Right forelimb (tissue), 1 donor: ENCODE data around the gene TRPC4.
"Not testable (repeated sequence)": the region's sequence is repeated elsewhere in the genome, so short reads cannot be mapped to it uniquely, and the experiment has no call there.

Experiments
- DNase-seq: peaks from one replicate; pipeline ENCODE4 v3.0.0-alpha.2; 2018

Gene TRPC4

DNA sequence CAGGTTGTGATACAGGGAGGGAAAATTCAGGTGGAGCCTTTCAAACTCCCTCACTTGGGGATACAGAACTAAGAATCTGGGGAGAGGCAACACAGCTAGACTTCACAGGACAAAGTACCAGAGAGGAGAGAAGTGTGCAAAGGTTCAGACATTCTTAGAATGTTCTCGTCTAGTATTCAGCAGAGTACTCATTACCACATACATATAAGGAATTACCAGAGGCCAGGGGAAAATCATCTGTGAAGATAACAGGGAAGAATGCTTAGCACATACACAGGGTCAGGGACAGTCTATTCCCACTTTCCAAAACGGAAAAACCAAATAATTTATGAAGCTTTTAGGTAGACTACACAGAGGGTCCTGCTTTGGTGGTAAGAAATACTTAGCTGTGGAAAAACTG, 58.1 kb downstream of the TRPC4 start:
- no peak for DNase-seq

DNA sequence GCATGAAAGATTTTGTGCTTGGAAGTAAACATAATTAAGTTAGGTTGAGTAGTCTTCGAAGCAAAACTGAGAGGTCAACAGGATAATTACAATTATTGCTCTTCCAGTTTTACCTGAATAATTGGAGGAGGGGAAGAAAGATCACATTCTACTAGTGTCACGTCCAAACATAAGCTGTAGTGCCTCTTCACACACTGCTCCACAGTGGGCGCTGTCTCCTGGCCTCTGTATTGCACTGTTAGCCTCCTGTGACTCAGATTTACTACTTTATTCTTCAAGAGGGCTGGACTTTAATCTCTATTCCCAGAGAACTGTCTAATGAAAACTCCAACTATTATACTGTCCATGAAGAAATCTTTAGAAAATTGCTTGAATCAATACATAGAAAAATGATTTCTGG, 62.9 kb downstream of the TRPC4 start:
- no peak for DNase-seq

DNA sequence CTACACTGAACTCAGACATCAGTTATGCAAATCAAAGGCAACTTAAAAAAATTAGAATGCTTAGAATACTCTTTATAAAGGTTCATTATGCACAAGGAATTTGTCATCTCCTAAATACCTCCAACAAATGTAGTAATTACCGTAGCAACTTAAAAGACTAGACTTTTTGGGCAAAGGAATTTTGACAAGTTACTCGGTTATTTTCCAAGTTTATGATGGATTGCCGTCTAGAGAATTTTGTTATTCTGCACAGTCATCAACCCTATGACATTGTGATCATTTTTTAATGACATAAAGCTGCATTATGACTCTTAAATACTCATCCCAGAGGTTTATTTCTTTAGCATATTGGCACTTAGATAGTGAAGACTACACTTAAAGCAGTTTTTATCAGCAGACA, 71.9 kb downstream of the TRPC4 start:
- DNase-seq: no peak

DNA sequence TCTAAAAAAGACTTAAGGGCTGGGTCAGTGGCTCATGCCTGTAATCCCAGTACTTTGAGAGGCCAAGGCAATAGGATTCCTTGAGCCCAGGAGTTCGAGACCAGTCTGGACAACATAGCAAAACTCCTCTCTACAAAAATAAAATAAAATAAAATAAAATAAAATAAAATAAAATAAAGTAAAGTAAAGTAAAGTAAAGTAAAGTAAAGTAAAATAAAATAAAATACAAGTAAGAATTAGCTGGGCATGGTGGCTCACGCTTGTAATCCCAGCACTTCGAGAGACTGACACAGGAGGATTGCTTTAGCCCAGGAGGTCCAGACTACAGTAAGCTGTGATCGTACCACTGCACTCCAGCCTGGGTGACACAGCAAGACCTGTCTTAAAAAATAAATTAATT, 72.8 kb downstream of the TRPC4 start:
- not testable (repeated sequence) for DNase-seq

DNA sequence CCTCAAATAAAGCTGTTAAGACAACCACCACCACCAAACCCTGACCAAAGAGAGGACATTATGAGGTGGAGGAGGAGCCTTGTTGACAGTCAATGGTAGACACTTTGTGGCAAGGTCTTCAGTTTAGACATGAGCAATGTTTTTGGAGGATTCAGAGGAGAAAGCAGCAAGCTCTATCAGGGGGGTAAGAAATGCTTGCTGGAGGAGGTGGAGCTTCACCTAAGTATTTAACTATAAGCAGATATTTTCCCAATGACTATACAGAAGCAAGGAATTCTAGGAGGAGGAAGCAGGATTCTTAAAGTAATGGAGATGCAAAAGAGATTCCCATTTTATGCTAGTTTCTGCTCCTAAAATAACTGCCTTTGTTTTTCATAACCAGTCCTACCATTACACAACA, 74.2 kb downstream of the TRPC4 start:
- no peak for DNase-seq

DNA sequence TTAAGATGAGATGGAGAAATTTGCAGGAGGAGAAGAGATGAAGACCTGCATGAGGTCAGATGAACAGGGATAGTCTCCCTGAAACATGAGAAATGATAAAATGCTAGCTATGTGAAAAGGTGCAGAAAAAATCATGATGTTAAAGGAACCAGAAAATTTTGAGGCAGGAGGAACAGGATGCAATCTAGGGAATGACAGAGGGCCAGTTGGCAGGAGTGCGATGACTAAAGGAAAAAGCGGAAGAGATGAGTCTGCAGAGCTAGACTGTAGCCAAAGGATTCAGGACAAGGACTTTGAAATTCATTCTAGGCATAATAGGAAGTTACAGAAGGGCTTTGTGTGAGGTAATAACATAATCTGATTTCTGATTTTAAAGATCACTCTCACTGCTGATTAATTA, 77.9 kb downstream of the TRPC4 start:
- no peak for DNase-seq

DNA sequence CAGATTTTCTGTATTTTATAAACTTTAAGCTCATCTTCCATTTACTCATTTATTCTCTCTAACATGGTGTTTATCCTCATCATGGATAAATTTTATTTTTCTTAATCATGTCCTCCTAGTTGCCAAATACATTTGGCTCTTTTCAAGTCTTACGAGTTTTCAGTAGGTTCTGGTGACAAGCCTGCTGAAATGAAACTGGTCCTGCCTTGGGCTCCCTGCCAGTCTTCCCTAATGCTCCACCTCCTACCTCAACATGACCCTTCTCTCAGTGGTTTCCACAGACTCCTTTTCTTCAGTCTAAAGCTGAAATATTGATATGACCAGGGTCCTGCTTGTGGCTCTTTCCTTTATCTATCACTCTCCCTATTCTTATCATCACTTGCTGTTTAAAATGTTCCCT, 81.2 kb downstream of the TRPC4 start:
- DNase-seq: no peak

DNA sequence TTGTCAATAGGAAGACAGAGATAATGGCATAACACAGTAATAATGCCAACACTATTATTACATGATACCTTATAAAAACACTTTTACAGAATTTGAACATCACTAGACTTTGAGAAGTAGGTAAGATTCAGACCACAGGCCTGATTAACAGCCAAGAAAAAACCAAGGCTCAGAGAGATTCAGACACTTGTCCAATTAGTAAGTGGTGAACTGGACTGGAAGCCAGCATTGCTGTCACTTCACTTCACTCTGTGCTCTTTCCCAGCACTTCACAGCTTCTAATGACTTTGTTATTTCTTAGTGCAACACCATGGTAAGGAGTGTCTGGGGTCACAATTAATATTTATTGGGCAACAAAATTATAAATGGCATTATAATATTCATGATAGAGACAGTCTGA, 91.9 kb downstream of the TRPC4 start:
- no peak for DNase-seq

DNA sequence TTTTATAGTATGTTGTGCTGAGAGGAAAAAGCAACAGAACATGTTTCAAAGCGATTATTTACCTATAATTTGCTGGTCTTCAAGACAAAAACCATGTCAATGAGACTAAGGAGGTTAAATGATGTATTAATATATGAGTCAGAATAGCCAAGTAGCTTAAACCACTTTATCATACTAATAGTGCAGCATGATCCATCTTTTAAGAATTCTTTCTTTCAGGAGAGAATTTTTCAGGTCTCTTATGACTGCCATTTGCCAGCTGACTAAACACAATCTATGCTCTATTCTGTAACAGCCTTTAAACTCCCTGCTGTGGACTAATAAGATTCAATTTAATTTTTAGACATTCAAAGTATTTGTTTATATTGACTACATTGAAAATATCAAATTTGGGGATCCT, 93.7 kb downstream of the TRPC4 start:
- DNase-seq: no peak

DNA sequence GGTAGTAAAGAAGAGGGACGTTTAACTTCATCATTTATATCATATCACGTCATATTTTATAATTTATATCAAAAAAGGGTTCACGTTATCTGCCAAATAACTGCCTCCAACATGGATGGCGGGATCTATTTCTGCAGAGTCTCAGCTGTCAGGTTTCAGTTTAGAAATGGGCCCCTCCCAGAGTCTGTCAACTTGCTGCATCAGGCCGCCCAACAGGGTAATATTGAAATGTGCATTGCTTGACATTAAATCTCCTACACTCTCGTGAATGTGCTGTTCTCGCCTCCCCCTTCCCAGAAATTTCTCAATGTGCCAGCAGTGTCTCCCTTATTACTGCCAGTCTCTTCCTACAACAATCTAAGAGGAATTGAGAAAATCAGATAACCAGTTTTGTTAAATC, 96.9 kb downstream of the TRPC4 start:
- no peak for DNase-seq

DNA sequence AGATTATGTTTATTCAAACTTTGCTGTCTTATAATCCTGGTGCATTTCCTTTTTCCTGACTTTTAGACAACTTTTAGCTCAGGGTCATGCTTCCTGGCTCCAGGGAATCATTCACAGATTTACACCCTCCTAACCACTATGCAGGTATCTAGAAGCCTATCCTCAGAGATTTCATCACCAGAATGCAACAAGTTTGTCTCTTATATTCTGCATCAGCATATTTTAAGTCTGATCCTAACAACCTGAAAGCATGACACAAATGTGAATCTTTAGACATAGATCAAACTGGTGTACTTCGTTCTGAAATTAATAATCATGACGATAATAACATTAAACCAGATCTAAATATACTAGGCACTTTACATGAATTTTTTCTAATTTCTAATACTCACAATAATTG, 100.0 kb downstream of the TRPC4 start:
- no peak for DNase-seq

DNA sequence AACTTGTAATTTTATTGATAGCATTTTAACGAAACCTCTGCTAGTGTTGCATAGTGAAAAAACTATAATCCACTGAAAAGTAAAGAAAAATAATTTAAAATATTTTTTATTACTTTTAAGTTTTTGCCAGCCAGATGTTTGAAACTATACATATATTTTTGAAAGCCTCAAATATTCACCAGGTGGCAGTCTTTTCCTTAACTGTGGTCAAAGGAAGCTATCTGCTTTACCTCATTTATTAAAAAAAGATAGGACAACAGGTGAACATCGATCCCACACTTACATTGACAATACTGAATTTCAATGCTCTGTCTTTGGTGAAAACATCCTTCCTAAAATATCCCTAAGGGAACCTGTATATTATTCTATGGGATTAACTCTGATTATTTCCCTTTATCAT, 100.5 kb downstream of the TRPC4 start:
- DNase-seq: no peak

DNA sequence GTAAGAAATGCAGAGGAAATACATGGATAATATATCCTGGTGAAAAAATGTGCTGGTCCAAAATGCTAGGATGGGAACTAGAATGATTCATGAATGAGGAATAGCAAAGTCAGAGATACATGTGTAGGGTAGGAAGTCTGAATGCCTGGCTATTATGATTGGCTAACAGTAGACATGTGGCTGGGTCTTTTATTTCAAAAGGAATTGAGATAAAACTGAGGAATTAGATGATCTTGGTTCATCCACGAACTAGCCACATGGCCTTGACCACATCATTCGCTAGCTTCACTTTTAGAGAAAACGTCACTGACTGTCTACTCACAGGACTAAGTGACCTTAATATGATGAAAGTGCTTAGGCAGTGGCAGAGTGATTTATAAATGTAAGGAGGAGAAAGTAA, 103.1 kb downstream of the TRPC4 start:
- DNase-seq: no peak

DNA sequence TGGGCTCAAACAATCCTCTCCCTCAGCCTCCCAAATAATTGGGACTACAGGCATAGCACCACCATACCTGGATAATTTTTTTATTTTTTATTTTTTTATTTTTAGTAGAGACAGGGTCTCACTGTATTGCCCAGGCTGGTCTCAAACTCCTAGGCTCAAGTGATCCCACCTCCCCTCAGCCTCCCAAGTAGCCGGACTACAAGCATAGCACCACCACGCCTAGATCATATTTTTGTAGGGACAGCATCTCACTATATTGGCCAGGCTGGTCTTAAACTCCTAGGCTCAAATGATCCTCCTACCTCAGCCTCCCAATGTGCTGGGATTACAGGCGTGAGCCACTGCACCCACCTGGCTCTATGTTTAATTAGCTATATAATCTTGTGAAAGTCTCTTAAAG, 114.2 kb downstream of the TRPC4 start:
- DNase-seq: no peak

DNA sequence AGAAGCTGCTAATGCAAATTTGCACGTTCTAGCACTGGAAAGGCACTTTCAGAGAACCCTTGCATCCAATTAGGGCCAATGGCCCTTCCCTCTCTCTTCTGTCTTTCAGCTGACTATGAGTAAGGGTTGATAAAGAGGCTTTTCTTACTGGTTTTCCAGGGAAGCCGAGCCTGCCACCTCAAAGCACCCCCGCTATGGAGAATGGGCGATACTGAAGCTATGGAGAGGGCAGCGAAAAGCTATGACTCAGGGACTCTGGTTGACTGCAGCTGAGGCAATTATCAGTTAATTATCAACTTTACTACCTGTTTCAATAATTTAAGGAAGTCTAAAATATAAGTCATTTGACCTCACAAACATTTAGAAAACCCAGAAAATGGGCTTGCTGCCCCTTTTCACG, 115.8 kb downstream of the TRPC4 start:
- no peak for DNase-seq

DNA sequence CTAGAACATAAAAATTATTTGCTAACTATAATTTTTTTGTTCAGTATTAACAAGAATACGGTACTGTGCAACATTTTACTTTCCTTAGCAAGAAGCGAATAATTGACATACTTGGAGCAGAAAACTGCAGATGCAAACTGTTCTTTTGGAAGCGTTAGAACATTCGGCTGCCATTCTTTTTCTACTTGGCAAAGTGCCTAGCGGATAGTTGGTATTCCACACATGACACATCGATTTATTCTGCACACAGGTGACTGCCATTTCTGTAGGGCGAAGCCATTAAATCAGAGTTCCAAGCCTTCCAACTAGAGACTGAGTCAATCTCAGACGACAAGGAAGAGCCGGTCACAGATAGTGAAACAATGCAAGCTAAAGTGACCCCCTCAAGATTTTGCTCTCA, 117.4 kb downstream of the TRPC4 start:
- DNase-seq: no peak

DNA sequence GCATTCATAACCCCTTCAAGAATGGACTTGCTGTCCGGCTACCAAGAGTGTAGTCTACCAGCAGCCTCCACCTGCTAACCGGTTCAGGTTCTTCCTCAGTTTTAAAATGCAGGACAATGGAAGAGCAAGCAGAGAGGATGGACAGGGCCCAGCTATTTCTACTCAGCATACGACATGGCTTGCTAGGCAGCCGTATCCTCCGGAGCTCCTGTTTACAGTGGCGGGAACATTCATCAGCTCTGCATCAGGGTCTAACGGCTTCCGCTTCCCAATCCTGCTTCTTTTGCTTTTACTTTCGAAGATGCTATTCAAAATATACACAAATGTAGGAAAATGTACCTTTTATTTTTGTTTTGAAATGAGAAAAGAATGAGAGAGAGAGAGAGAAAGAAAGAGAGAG, 118.5 kb downstream of the TRPC4 start:
- no peak for DNase-seq

DNA sequence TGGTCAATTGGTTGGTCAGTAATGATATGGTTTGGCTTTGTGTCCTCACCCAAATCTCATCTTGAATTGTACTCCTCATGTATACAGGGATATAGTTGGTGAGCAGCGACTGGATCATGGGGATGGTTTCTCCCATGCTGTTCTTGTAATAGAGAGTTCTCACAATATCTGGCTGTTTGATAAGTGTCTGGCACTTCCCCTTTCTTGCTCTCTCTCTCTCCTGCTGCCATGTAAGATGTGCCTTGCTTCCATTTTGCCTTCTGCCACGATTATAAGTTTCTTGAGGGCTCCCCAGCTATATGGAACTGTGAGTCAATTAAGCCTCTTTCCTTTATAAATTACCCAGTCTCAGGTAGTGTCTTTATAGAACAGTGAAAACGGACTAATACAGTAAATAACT, 120.7 kb downstream of the TRPC4 start:
- no peak for DNase-seq

DNA sequence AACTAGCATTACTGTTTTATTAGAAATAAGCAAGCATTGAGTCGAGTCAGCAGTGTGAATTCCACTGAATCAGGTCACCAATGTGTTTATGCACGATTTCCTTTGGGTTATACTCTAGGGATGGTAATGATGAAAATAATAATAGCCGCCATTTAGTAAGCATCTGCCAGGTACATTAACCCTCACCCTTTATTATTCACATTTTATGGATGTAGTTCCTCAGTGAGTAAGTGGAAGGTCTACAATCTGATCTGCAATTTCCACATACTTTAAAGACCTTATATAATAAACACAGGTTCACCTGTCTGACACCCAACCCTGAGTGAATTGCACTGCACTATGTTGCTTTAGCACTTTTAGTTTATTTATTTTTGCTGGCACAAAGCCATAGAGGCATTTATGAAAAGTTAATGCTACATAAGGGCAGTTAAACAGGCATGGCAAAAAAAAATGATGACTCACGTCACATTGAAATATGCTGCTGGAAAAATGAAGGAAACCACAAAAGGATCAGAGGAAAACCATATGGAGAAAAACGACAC, 122.4 kb downstream of the TRPC4 start:
- DNase-seq: no peak

DNA sequence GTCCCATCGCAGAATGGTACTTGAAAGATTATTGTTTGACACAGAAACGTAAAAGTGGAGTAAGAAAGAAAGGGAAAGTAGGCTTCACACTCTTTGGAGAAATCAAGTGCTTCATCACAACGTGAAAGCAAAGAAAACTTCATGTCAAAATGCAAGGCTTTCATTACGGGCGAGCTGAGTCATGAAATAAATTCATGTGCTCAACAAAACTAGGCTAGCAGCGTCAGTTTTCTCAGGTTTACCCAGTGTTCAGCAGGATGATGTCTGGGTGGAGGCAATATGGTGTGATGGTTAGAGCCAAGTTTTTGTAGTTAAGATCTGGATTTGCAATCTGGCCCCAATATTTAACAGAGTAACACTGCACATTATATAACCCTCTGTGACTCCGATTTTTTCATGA, 128.0 kb downstream of the TRPC4 start:
- no peak for DNase-seq

DNA sequence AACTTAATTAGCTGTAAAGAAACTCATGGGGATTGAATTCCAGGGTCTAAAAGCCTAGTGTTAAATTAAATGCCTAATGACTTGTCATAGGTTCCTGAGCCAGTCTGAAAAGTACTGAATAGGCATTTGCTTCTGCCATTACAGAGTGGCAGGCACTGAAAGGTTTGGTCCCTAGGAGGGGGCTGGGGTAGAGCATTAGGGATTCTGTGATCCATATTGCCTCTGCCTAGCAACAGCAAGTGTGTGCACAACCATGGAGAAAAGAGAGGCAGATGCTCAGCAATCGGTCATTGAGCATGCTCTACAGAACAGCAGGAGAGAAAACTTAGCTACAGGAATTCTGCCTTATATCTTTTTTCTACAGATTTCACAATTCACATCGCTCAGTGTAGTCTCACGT, 133.5 kb downstream of the TRPC4 start:
- DNase-seq: no peak

DNA sequence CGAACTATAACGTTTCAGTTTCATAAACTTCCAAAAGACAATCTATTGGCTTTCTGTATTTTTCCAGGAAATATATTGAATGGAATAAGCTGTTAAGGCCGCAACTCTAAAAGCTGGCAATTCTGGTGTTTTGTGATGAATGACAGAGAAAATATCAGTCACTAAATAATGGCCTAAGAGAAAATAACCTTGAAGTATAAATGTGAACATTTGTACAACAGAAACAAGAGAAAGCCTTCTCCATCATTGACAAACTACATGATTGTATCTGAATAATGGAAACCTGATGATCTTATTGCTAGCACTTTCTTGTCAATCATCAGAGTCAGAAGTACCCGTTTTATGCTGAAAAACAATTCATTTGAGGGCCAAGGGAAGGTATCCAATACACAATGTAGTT, 134.3 kb downstream of the TRPC4 start:
- DNase-seq: no peak

DNA sequence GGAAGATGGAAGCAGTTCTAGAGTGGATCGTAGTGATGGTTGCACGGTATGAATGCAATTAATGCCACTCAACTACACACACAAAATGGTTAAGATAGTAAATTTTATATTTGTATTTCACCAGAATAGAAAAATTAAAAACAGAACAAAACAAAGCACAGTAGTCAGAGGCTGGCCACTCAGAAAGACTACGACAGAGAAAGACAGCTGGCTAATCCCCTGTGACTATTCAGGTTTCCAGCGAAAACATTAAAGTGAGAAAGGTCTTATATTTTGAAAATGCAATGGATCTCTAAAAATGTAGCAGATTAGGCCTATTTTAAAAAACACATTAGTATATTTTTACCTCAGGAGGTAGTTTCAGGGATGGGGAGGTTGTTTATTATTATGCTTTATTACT, 139.7 kb downstream of the TRPC4 start:
- DNase-seq: no peak

DNA sequence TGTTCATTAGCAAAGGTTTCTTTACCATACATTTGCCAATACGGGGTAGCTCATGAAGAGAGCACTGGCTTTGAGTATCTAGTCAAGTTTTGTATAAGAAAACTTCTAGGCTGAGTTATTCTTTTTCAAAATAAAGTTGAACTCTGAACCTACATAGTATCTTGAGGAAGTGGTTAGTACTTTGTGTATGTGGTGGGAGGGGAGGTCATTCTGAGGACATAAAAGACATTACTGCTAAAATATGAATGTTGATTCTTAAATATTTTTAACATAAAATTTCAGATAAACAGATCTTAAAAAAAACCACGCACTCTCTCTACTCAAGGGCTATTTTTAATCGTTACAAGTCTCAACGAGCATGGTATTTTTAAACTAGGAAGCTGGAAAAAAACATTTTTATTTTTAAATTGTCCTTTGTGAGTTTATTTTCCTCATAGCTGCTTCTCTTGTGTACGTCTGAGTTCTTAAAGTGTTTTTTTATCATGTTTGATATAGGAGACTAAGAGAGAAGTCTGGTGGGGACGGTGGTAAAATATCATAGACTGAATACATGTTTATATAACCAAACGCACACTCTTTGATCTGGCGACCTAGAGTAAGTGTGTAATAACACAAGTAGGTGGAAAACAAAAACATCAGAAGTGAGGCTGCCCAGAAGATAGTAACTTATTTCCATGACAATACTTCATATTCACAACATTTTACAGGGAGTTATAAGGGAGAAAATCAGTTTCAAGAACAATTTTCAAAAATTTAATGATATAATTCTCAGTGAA, 153.0 kb downstream of the TRPC4 start:
- no peak for DNase-seq

DNA sequence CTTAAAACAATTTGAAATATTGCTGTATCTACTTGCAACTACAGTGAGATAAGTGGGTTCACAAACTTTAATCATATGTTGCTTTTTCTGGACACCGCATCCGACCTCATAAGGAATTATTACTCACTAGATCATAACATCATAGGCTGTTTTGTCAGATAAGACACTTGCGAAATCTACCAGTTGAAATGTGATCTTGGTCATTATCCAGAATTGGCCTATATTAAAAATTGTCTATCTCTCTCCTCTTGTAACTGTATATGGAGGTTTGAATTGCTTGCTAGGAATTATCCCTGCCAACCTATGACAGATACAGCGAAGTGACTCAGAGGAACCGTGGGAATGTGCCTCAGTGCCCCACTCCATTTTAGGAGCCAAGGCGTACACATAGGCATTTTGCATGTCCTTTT, 154.0 kb downstream of the TRPC4 start:
- no peak for DNase-seq
